ENCODE results near the gene NAA11. TPM values are rescaled to one million over a fixed set of nuclear protein-coding genes. Genes with fewer than 3 reads are reported as not detected.

The NAA11 gene
- total and polyA plus RNA-seq, 4 donors: 0.14 TPM; not detected in 3

GRCh38 chr4:79317711-79318110 is 8.2 kb downstream of the NAA11 start:
- no peak for DNase-seq (ENCODE audit: low read depth in 4 of 6, low spot score in 6 of 6)
- Histone ChIP-seq H3K4me3 (ENCODE audit: low read depth, low read length) (no peak overlapping the region), H3K9me3 (ENCODE audit: control insufficient read depth, insufficient read depth, low read length) (no peaks in the 10 kb centered on the region), H3K36me3 (ENCODE audit: control insufficient read depth, insufficient read depth, low read length) (no peaks in the 10 kb centered on the region), H3K27me3 (ENCODE audit: control insufficient read depth, insufficient read depth, low read length) (no peaks in the 10 kb centered on the region), H3K4me1 (ENCODE audit: control insufficient read depth, insufficient read depth, low read length) (no peaks in the 10 kb centered on the region), H3K27ac (ENCODE audit: low read depth, low read length) (no peak overlapping the region)

- Histone ChIP-seq H3K4me1 (ENCODE audit: control insufficient read depth, insufficient read depth, low read length) (no peaks in the 10 kb centered on the region), H3K27ac (ENCODE audit: low read depth, low read length) (no peak overlapping the region), H3K36me3 (ENCODE audit: control insufficient read depth, insufficient read depth, low read length) (no peaks in the 10 kb centered on the region), H3K27me3 (ENCODE audit: control insufficient read depth, insufficient read depth, low read length) (no peaks in the 10 kb centered on the region), H3K4me3 (ENCODE audit: low read depth, low read length) (no peak overlapping the region), H3K9me3 (ENCODE audit: control insufficient read depth, insufficient read depth, low read length) (no peaks in the 10 kb centered on the region)
- 100% methylated on average over 1 of the region's 2 CpGs for WGBS (ENCODE audit: insufficient coverage)
- DNase-seq (ENCODE audit: low read depth in 4 of 6, low spot score in 6 of 6): peak in 2 of 6 donors; percentile 54 to 56
Observed at GRCh38 chr4:79315891-79316290, 10.0 kb downstream of the NAA11 start.

GRCh38 chr4:79311279-79311678 is 14.6 kb downstream of the NAA11 start:
- no peak overlapping the region for H3K27ac ChIP-seq (ENCODE audit: low read depth, low read length)
- no peaks in the 10 kb centered on the region for H3K27me3 ChIP-seq (ENCODE audit: control insufficient read depth, insufficient read depth, low read length)
- no peak overlapping the region for H3K4me3 ChIP-seq (ENCODE audit: low read depth, low read length)
- H3K4me1 ChIP-seq (ENCODE audit: control insufficient read depth, insufficient read depth, low read length): no peaks in the 10 kb centered on the region
- no peaks in the 10 kb centered on the region for H3K9me3 ChIP-seq (ENCODE audit: control insufficient read depth, insufficient read depth, low read length)
- no CpG with 5 or more reads among the region's 1 CpG for WGBS (ENCODE audit: insufficient coverage)
- DNase-seq (ENCODE audit: low read depth in 4 of 6, low spot score in 6 of 6): no peak
- H3K36me3 ChIP-seq (ENCODE audit: control insufficient read depth, insufficient read depth, low read length): no peaks in the 10 kb centered on the region

- H3K27me3 ChIP-seq (ENCODE audit: control insufficient read depth, insufficient read depth, low read length): no peaks in the 10 kb centered on the region
Observed at GRCh38 chr4:79308971-79309370, 16.9 kb downstream of the NAA11 start.

GRCh38 chr4:79308137-79308536 is 17.7 kb downstream of the NAA11 start:
- 93% methylated on average over 2 of the region's 4 CpGs for WGBS (ENCODE audit: insufficient coverage)
- no peaks in the 10 kb centered on the region for H3K36me3 ChIP-seq (ENCODE audit: control insufficient read depth, insufficient read depth, low read length)
- H3K27ac ChIP-seq (ENCODE audit: low read depth, low read length): no peak overlapping the region
- DNase-seq (ENCODE audit: low read depth in 4 of 6, low spot score in 6 of 6): no peak
- no peak overlapping the region for H3K4me3 ChIP-seq (ENCODE audit: low read depth, low read length)
- H3K27me3 ChIP-seq (ENCODE audit: control insufficient read depth, insufficient read depth, low read length): no peaks in the 10 kb centered on the region
- H3K9me3 ChIP-seq (ENCODE audit: control insufficient read depth, insufficient read depth, low read length): no peaks in the 10 kb centered on the region
- H3K4me1 ChIP-seq (ENCODE audit: control insufficient read depth, insufficient read depth, low read length): no peaks in the 10 kb centered on the region

More at GRCh38 chr4:79308971-79309370, 16.9 kb downstream of the NAA11 start:
- no peaks in the 10 kb centered on the region for H3K4me1 ChIP-seq (ENCODE audit: control insufficient read depth, insufficient read depth, low read length)
- no peak overlapping the region for H3K27ac ChIP-seq (ENCODE audit: low read depth, low read length)
- no peaks in the 10 kb centered on the region for H3K9me3 ChIP-seq (ENCODE audit: control insufficient read depth, insufficient read depth, low read length)
- H3K36me3 ChIP-seq (ENCODE audit: control insufficient read depth, insufficient read depth, low read length): no peaks in the 10 kb centered on the region
- WGBS (ENCODE audit: insufficient coverage): no CpG with 5 or more reads among the region's 1 CpG
- no peak for DNase-seq (ENCODE audit: low read depth in 4 of 6, low spot score in 6 of 6)
- no peak overlapping the region for H3K4me3 ChIP-seq (ENCODE audit: low read depth, low read length)

GRCh38 chr4:79306795-79307194 is 19.1 kb downstream of the NAA11 start:
- Histone ChIP-seq H3K4me3 (ENCODE audit: low read depth, low read length) (no peak overlapping the region), H3K9me3 (ENCODE audit: control insufficient read depth, insufficient read depth, low read length) (no peaks in the 10 kb centered on the region), H3K36me3 (ENCODE audit: control insufficient read depth, insufficient read depth, low read length) (no peaks in the 10 kb centered on the region), H3K27me3 (ENCODE audit: control insufficient read depth, insufficient read depth, low read length) (no peaks in the 10 kb centered on the region), H3K4me1 (ENCODE audit: control insufficient read depth, insufficient read depth, low read length) (no peaks in the 10 kb centered on the region), H3K27ac (ENCODE audit: low read depth, low read length) (no peak overlapping the region)
- WGBS (ENCODE audit: insufficient coverage): no CpG with 5 or more reads among the region's 3 CpGs
- no peak for DNase-seq (ENCODE audit: low read depth in 4 of 6, low spot score in 6 of 6)

GRCh38 chr4:79300280-79300679 is 25.6 kb downstream of the NAA11 start:
- H3K4me1 ChIP-seq (ENCODE audit: control insufficient read depth, insufficient read depth, low read length): no peaks in the 10 kb centered on the region
- no peak overlapping the region for H3K27ac ChIP-seq (ENCODE audit: low read depth, low read length)
- no peak for DNase-seq (ENCODE audit: low read depth in 4 of 6, low spot score in 6 of 6)
- H3K36me3 ChIP-seq (ENCODE audit: control insufficient read depth, insufficient read depth, low read length): peaks cover 4% of the 10 kb centered on the region
- H3K27me3 ChIP-seq (ENCODE audit: control insufficient read depth, insufficient read depth, low read length): no peaks in the 10 kb centered on the region
- H3K4me3 ChIP-seq (ENCODE audit: low read depth, low read length): no peak overlapping the region
- H3K9me3 ChIP-seq (ENCODE audit: control insufficient read depth, insufficient read depth, low read length): no peaks in the 10 kb centered on the region
- WGBS (ENCODE audit: insufficient coverage): 86% methylated on average over 1 of the region's 2 CpGs

- Histone ChIP-seq H3K4me3 (ENCODE audit: low read depth, low read length) (no peak overlapping the region), H3K27ac (ENCODE audit: low read depth, low read length) (no peak overlapping the region), H3K9me3 (ENCODE audit: control insufficient read depth, insufficient read depth, low read length) (no peaks in the 10 kb centered on the region), H3K27me3 (ENCODE audit: control insufficient read depth, insufficient read depth, low read length) (no peaks in the 10 kb centered on the region), H3K4me1 (ENCODE audit: control insufficient read depth, insufficient read depth, low read length) (no peaks in the 10 kb centered on the region), H3K36me3 (ENCODE audit: control insufficient read depth, insufficient read depth, low read length) (peaks cover 4% of the 10 kb centered on the region)
- DNase-seq (ENCODE audit: low read depth in 4 of 6, low spot score in 6 of 6): no peak
- 92% methylated on average over 4 of the region's 6 CpGs for WGBS (ENCODE audit: insufficient coverage)
Observed at GRCh38 chr4:79298484-79298883, 27.4 kb downstream of the NAA11 start.

GRCh38 chr4:79298027-79298426 is 27.8 kb downstream of the NAA11 start:
- H3K9me3 ChIP-seq (ENCODE audit: control insufficient read depth, insufficient read depth, low read length): no peaks in the 10 kb centered on the region
- no peaks in the 10 kb centered on the region for H3K27me3 ChIP-seq (ENCODE audit: control insufficient read depth, insufficient read depth, low read length)
- H3K36me3 ChIP-seq (ENCODE audit: control insufficient read depth, insufficient read depth, low read length): peaks cover 4% of the 10 kb centered on the region
- no peak for DNase-seq (ENCODE audit: low read depth in 4 of 6, low spot score in 6 of 6)
- H3K4me1 ChIP-seq (ENCODE audit: control insufficient read depth, insufficient read depth, low read length): no peaks in the 10 kb centered on the region
- no peak overlapping the region for H3K27ac ChIP-seq (ENCODE audit: low read depth, low read length)
- no peak overlapping the region for H3K4me3 ChIP-seq (ENCODE audit: low read depth, low read length)
- 97% methylated on average over 4 of the region's 6 CpGs for WGBS (ENCODE audit: insufficient coverage)

GRCh38 chr4:79297479-79297878 is 28.4 kb downstream of the NAA11 start:
- Histone ChIP-seq H3K36me3 (ENCODE audit: control insufficient read depth, insufficient read depth, low read length) (peaks cover 4% of the 10 kb centered on the region), H3K27me3 (ENCODE audit: control insufficient read depth, insufficient read depth, low read length) (no peaks in the 10 kb centered on the region), H3K27ac (ENCODE audit: low read depth, low read length) (no peak overlapping the region), H3K4me3 (ENCODE audit: low read depth, low read length) (no peak overlapping the region), H3K9me3 (ENCODE audit: control insufficient read depth, insufficient read depth, low read length) (no peaks in the 10 kb centered on the region), H3K4me1 (ENCODE audit: control insufficient read depth, insufficient read depth, low read length) (no peaks in the 10 kb centered on the region)
- WGBS (ENCODE audit: insufficient coverage): 94% methylated on average over 4 of the region's 4 CpGs
- DNase-seq (ENCODE audit: low read depth in 4 of 6, low spot score in 6 of 6): no peak

All from spinal cord (tissue), 10 donors.